Peyer's patch (tissue), 4 donors: ENCODE results near the gene ST3GAL4. TPM values are rescaled to one million over a fixed set of nuclear protein-coding genes. Genes with fewer than 3 reads are reported as not detected.

Source experiments
- DNase-seq, 3 donors: peaks; one replicate each; pipeline ENCODE4 v3.0.0-alpha.2; 2017 to 2019
- H3K27ac ChIP-seq, 4 donors: fragments of 200-600 bp; sonication (generic); one replicate each; pipeline ENCODE4 v1.5.1; 2016 to 2019
- H3K27me3 ChIP-seq, 2 donors: fragments of 200-600 bp; sonication (generic); one replicate each; pipeline ENCODE4 v1.5.1; 2019
- H3K36me3 ChIP-seq, 3 donors: fragments of 200-600 bp; sonication (generic); one replicate each; pipeline ENCODE4 v1.5.1; 2016 to 2019
- H3K4me1 ChIP-seq, 4 donors: fragments of 200-600 bp; sonication (generic); one replicate each; pipeline ENCODE4 v1.5.1; 2016 to 2019
- H3K4me3 ChIP-seq, 4 donors: fragments of 200-600 bp; sonication (generic); 1 replicate in 3 of 4; 2 replicates in 1 of 4; pipeline ENCODE4 v1.5.1; 2016 to 2019; ENCODE audit warnings: mild to moderate bottlenecking in 1 of 4
- H3K9me3 ChIP-seq, 4 donors: fragments of 200-600 bp; sonication (generic); one replicate each; pipeline ENCODE4 v1.5.1; 2016 to 2019; ENCODE audit warnings: mild to moderate bottlenecking in 1 of 4
- CTCF ChIP-seq, 6 experiments: fragments of 450-650 bp in 4 of 6; fragments of 200-600 bp in 2 of 6; sonication (generic) in 1 of 6; IDR thresholded peaks; one replicate each; pipeline ENCODE4 v1.5.1; 2017 to 2019; ENCODE audit warnings: antibody characterized with exemption in 6 of 6, mild to moderate bottlenecking in 3 of 6, moderate library complexity in 1 of 6
- POLR2A ChIP-seq, 2 donors: fragments of 450-650 bp; IDR thresholded peaks; one replicate each; pipeline ENCODE4 v1.5.1; 2017; ENCODE audit warnings: antibody characterized with exemption in 2 of 2, mild to moderate bottlenecking in 2 of 2, moderate library complexity in 2 of 2
- total RNA-seq, 4 donors: library from RNA; depleted of rRNA; stranded (reverse); fragments of >200 nt; gene quantifications; one replicate each; pipeline ENCODE4 v1.1.0, GENCODE V29; 2016

Gene ST3GAL4
- total RNA-seq, 4 donors from 2014 or later: 1.1 to 14.0 (median 8.6) TPM

- H3K4me3 ChIP-seq: peak overlapping the region in 2 of 4 donors; percentile 31 to 41
- H3K27me3 ChIP-seq: no peaks in the 10 kb centered on the region
- no peaks in the 10 kb centered on the region for H3K36me3 ChIP-seq
- peaks cover 0 to 24% (median 2%) of the 10 kb centered on the region in 4 donors for H3K4me1 ChIP-seq
- TF ChIP-seq CTCF (IDR thresholded peaks at IDR 0.05) (no peak), POLR2A (IDR thresholded peaks at IDR 0.05) (no peak)
- no peaks in the 10 kb centered on the region for H3K9me3 ChIP-seq
- DNase-seq: peak in 1 of 3 donors; percentile 74
- H3K27ac ChIP-seq: peak overlapping the region; percentile 64 to 86 (median 78)
These were observed 60.4 kb downstream of the ST3GAL4 start for GRCh38 chr11:126415669-126416420.

- Histone ChIP-seq H3K36me3 (no peaks in the 10 kb centered on the region), H3K27me3 (no peaks in the 10 kb centered on the region), H3K4me3 (peak overlapping the region; percentile 31 to 49 (median 42)), H3K4me1 (peaks cover 0 to 24% (median 2%) of the 10 kb centered on the region in 4 donors), H3K27ac (peak overlapping the region; percentile 64 to 86 (median 78)), H3K9me3 (no peaks in the 10 kb centered on the region)
- DNase-seq: peak; percentile 58 to 88 (median 77)
- no peak for TF ChIP-seq CTCF (IDR thresholded peaks at IDR 0.05)
- TF ChIP-seq POLR2A (IDR thresholded peaks at IDR 0.05): no peak
These were observed 61.1 kb downstream of the ST3GAL4 start for GRCh38 chr11:126416542-126417090.

- H3K9me3 ChIP-seq: no peaks in the 10 kb centered on the region
- peak overlapping the region; percentile 64 to 86 (median 78) for H3K27ac ChIP-seq
- H3K4me1 ChIP-seq: peaks cover 0 to 24% (median 2%) of the 10 kb centered on the region in 4 donors
- H3K4me3 ChIP-seq: peak overlapping the region in 2 of 4 donors; percentile 41 to 44
- no peak for DNase-seq
- H3K27me3 ChIP-seq: no peaks in the 10 kb centered on the region
- TF ChIP-seq CTCF (IDR thresholded peaks at IDR 0.05) (no peak), POLR2A (IDR thresholded peaks at IDR 0.05) (no peak)
- H3K36me3 ChIP-seq: no peaks in the 10 kb centered on the region
These were observed 61.8 kb downstream of the ST3GAL4 start for GRCh38 chr11:126417091-126417862.

- H3K27ac ChIP-seq: peak overlapping the region in 1 of 4 donors; percentile 70
- H3K9me3 ChIP-seq: no peaks in the 10 kb centered on the region
- TF ChIP-seq CTCF (IDR thresholded peaks at IDR 0.05) (no peak), POLR2A (IDR thresholded peaks at IDR 0.05) (no peak)
- peaks cover 0 to 24% (median 2%) of the 10 kb centered on the region in 4 donors for H3K4me1 ChIP-seq
- no peak overlapping the region for H3K4me3 ChIP-seq
- H3K27me3 ChIP-seq: no peaks in the 10 kb centered on the region
- no peak for DNase-seq
- H3K36me3 ChIP-seq: no peaks in the 10 kb centered on the region
These were observed 63.4 kb downstream of the ST3GAL4 start for GRCh38 chr11:126418887-126419286.

- Histone ChIP-seq H3K27ac (peak overlapping the region in 2 of 4 donors; percentile 3 to 70), H3K27me3 (no peaks in the 10 kb centered on the region), H3K4me3 (no peak overlapping the region), H3K36me3 (no peaks in the 10 kb centered on the region), H3K4me1 (peaks cover 0 to 14% (median 2%) of the 10 kb centered on the region in 4 donors), H3K9me3 (no peaks in the 10 kb centered on the region)
- TF ChIP-seq POLR2A (IDR thresholded peaks at IDR 0.05) (no peak), CTCF (IDR thresholded peaks at IDR 0.05) (no peak)
- DNase-seq: no peak
These were observed 64.6 kb downstream of the ST3GAL4 start for GRCh38 chr11:126419801-126420697.
